GM19099 (cell line): ENCODE results near the gene SH3PXD2B.

Source experiments
- POLR2A ChIP-seq: IDR thresholded peaks from 3 replicates; pipeline ENCODE4 v1.6.1; 2011; ENCODE audit warnings: low read depth; ENCODE audit not compliant: insufficient read length; ENCODE audit errors: extremely low read depth

Gene SH3PXD2B

DNA sequence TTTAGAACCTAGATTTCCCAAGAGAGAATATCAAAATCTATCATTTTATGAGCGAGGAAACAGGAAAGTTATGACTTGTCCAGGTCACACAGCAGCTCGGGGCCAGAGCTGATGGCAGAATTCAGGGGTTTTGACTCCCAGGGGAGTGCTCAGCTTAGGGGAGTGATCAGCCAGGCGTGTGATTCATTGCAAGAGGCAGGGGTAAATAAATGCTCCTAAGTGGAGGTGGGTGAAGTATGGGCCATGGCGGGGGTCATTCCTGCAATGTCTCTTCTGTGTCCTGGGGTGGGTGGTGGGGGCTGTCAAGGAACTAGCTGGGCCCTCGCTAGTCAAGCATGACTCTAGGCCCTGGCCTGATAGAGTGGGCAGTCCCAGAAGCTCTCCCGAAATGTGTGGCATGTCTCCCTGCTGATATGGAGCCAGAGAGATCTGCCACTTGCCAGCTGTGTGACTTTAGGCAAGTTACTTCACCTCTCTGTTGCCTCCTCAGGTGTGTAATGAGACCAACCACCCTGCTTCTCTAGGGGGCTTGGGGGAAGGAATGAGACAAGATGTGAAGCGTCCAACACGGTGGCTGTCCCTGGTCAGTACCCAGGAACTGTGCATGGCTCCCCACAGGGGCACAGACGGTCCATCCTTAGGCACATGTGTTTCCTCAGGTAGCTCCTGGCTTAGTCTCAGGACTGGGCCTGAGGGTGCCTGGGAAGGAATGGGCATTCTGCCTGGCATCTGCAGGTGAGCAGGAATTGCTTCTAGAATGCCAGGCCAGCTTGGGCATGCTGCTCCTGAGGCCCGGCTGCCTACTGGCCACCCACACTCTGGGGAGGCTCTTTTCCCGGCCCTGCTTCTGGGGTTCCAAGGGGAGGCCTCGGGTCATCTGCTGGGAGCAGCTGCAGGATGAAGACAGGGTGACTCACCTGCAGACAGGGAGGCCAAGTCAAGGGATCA lies 36.5 kb upstream of the SH3PXD2B start:
- no peak for TF ChIP-seq POLR2A

DNA sequence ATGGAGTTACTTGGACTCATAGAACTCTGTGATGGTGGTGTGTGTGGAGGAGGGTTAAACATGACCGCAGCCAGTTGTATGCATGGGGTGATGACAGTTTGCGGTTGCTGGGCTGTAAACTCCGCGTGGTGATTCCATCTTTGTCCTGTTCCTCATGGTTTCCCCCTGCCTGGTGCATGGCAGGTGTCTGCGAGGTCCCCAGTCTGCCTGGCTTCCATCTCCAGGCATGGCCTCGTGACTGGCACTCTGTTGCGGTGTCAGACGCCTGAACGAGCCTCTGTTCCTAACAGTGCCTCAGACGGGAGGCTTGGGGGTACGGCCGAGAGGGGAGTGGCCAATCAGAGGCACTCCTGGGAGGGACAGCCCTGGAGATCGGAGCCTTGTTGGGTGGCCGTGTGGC lies 33.9 kb upstream of the SH3PXD2B start:
- no peak for TF ChIP-seq POLR2A

DNA sequence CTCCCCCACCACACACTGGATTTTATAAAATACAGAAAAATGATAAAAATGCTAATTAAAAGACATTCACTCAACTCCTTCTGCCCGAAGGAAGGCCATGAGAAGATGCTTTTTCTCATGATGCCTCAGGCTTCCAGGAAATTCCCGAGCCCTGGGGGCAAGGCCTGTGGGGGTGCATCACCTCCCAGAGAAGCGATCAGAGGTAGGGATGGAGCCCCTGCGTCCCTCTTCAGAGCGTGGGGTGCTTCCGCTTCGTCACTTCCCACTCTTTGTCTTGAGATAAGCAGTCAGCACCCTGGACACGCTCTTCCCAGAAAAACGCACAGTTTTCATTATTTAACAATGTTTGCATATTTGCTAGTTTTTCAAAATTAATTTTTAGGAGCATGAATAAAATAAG lies 33.3 kb upstream of the SH3PXD2B start:
- no peak for TF ChIP-seq POLR2A

DNA sequence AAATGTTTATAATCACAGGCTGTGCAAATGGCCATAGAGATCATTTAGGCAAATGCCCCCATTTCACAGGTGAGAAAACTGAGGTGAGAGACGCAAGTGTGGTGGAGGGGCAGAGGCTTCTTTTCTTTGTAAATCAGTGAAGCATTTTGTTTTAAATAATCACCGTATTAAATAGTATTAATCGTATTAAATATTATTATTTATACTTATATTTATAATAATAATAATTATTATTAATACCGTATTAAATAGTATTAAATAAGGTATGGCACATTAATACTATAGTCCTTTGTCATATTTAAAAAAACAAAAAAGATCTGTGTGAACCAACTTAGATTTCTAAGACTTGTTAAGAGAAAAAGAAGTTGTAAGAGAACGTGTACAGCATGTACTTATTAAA lies 32.6 kb upstream of the SH3PXD2B start:
- TF ChIP-seq POLR2A, result no peak

DNA sequence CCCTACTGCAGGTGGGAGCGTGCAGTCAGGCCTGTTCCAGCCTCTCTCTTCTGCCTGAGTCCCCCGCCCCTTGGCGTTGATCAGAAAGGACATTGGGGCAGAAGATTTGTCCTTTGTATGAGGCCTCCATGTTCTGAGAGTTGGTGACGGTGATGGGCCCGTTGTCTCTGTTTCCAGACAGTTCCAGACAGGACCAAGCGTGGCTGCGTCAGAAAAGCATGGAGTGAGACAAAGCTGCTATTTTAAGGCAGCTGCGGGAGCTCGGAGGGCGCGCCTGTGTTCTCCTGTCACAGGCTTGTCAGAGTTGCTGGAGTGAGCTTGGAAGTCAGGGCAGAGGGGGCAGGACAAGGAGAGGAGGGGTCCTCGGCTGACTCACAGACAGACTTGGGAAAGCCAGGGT lies 32.1 kb upstream of the SH3PXD2B start:
- no peak for TF ChIP-seq POLR2A

GRCh38 chr5:172485511-172486202 lies 31.3 kb upstream of the SH3PXD2B start:
- TF ChIP-seq POLR2A, result no peak

DNA sequence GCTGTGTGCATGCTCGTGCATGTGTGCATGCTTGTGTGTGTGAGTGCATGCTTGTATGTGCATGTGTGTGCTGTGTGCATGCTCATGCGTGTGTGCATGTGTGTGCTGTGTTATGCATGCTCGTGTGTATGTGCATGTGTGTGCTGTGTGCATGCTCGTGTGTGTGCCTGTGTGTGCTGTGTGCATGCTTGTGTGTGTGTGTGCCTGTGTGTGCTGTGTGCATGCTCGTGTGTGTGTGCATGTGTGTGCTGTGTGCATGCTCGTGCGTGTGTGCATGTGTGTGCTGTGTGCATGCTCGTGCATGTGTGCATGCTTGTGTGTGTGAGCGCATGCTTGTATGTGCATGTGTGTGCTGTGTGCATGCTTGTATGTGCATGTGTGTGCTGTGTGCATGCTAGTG lies 30.3 kb upstream of the SH3PXD2B start:
- no peak for TF ChIP-seq POLR2A

- TF ChIP-seq POLR2A, result no peak
Measured at GRCh38 chr5:172482156-172483020, 28.1 kb upstream of the SH3PXD2B start.

GRCh38 chr5:172481011-172481800 lies 26.9 kb upstream of the SH3PXD2B start:
- no peak for TF ChIP-seq POLR2A

DNA sequence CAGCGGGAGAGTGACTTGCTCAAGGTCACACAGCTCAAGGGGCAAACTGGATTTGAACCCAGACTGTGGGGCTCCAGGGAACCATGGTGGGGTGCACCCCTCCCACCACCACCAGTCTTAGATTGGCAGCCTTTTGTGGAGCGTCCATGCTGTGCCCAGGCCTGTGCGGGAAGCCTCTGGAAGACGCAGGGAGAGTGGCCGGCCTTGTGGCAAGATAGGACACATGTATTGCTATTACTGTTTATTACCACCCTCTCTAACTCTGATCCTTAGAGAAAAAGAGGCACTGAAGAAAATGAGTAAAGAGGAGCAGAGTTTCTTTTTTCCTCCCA lies 25.4 kb upstream of the SH3PXD2B start:
- no peak for TF ChIP-seq POLR2A

- TF ChIP-seq POLR2A, result no peak
Measured at GRCh38 chr5:172479034-172479783, 24.9 kb upstream of the SH3PXD2B start.

DNA sequence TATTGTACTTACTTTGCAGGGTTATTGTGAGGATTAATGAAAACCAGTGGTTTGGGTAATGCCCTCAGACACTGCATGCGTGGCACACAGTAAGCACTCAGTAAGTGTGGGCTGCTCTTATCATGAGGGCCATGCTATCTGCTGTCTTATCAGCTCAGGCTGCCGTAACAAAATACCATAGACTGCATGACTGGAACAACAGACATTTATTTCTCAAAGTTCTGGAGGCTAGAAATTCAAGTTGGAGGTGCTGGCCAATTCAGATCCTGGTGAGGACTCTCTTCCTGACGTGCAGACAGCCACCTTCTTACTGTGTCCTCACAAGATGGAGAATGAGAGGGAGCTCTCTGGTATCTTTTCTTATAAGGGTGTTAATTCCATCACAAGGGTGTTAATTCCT lies 23.9 kb upstream of the SH3PXD2B start:
- no peak for TF ChIP-seq POLR2A

DNA sequence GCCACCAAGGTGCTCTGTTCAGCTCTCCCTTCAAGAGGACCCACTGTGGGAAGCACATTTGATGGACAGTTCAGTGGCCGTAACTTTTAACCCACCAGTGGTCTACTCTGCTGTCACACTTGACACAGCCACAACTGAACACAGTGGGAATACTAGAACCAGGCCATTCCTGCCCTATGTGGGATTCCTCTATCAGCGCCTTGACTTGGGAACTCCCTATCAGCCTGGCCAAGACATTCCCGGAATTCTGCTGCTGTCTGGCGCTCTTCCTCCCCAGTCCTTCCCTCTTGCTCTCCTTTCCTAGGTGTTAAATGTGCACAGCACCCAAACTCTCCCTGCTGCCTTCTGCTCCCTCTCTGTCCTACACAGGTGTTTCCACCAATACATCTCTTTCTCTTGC lies 23.1 kb upstream of the SH3PXD2B start:
- no peak for TF ChIP-seq POLR2A

GRCh38 chr5:172474293-172474692 lies 20.0 kb upstream of the SH3PXD2B start:
- no peak for TF ChIP-seq POLR2A
